Stimulated activated CD8-positive, alpha-beta memory T cell treated with anti-CD3 and anti-CD28 coated beads, Interleukin-7, amount 100 ng/mL, for 48 hours (primary cell): ENCODE measurements around the gene DIS3L2.
"Not testable (repeated sequence)": the region's sequence is repeated elsewhere in the genome, so short reads cannot be mapped to it uniquely, and the experiment has no call there.

Experiments
- DNase-seq, 2 donors: peaks; one replicate each; pipeline ENCODE4 v3.0.0-alpha.2; 2020; ENCODE audit warnings: low read depth in 1 of 2; ENCODE audit errors: extremely low read depth in 1 of 2

The DIS3L2 gene

DNA sequence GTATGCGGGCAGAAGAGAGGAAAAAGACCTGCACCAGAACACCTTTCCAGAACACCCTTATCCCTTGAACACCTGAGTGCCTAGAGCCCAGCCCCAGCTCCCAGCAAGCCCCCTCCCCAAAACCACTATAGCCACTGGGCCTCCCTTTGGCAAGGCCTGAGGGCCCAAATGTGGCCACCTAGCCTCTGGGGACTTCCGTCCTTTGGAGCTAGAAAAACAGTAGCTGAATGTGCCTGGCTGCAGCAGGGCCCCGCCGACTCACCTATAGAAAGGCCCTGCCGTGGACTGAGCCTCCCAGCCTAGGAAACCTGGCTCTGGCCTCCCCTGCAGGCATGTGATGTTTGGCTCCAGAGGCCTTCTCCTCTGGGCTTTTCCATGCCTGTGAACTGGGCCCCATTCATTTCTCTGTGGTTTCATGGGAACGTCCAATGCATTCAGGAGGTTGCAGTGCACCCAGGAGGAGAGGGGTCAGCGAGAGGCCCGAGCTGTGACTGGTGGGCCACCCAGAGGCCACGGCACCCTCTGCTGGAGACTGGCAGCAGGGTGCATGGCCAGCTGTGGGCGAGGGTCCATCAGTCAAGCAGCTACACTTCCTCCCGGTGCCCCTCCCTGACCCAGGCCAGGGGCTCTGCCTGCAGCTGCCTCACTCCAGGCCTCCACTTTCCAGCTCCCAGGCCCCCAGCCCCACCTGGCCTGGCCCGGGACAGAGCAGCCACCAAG lies 401.7 kb downstream of the DIS3L2 start:
- DNase-seq = not testable (repeated sequence)

DNA sequence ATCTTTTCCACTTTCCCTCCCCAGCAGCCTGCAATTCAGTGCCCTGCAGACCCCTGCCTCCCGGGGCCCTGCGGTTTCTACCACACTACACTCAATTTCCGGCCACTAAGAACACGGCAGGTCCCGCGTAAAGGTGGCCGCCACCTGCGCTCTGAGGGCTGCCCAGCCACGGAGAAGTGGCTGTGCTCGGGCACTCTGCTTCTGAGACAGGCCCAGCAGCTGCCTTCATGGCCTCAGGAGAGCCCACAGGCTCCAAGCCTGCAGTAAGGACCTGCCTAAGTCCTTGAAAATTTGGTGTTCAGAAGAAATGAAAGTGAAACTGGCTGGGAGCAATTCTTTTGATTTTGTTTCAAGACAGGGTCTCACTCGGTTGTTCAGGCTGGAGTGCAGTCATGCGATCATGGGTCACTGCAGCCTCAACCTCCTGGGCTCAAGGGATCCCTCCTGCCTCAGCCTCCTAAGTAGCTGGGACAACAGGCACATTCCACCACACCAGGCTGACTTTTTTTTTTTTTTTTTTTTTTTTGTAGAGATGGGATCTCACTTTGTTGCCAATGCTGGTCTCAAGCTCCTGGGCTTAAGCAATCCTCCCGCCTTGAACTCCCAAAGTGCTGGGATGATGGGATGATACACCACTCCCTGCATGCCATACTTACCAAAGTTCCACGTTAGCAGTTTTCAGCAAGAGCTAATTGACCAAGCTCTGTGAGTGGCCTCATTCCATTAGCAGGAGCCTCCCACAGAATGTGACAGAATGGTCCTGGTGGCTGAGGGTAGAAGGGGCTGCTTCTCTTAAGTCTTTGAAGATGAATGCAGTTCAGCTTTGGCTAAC lies 402.5 kb downstream of the DIS3L2 start:
- DNase-seq = no peak

DNA sequence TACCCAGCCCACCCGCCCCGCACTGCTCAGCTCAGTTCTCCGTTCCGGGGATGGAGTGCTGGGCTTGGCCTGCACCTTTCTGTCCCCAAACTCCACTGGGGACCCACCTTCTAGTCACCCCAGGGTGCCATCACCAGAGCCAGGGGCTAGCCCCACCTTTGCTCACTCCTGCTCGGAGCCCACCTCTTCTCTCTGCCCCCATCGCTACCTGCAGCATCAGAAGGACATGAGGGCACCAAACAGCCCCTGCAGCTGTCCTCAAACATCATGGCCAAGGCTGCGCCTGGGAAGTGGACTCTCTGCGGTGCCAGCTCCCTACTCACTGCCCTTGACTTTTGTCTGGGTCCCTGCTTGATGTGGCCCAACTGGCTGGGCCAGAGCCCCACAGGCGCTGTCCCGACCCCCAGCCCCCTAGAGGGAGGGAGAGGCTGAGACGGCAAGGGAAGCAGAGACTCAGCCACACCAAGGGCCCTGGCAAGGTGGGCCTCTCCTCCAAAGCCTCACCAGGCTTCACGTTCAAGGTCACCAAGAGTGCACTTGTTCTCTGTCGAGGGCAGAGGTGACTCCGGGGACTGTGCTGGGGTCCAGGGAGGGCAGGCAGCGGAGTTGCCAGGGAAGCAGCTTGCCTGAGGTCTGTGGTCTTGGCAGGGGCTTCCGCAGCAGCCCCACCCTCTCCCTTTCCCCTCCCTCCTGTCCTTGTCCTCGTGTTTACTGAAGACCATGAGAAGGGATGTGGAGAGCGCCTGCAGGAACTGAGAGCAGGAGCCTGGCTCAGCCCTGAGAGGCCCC lies 403.5 kb downstream of the DIS3L2 start:
- not testable (repeated sequence) for DNase-seq

DNA sequence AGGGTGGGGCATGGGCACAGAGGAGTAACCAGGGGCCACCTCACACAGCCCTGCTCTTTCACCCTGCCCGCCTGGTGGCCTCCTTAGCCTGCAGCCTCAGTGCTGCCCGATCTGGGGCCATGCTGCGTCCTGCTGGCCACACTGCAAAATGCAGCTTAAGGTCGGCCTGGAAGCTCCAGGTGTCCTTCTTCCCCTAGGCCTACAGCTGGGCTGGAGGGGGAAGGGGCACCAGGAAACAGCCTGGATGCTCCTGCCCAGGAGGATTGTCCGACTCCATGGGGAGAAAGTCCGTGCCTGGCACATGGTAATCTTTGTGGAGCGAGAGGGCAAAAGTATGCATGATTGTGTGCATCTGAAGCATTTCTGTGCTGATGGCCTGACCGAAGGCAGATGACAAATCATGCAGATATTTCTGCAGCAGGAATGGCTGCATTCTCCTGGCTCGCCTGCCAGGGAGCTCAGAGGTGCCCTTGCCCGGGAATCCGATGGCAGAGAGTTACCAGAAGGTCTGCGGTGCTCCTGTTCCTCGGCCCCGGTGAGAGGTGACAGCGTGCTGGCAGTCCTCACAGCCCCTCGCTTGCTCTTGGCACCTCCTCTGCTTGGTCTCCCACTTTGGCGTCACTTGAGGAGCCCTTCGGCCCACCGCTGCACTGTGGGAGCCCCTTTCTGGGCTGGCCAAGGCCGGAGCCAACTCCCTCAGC lies 404.3 kb downstream of the DIS3L2 start:
- no peak for DNase-seq

DNA sequence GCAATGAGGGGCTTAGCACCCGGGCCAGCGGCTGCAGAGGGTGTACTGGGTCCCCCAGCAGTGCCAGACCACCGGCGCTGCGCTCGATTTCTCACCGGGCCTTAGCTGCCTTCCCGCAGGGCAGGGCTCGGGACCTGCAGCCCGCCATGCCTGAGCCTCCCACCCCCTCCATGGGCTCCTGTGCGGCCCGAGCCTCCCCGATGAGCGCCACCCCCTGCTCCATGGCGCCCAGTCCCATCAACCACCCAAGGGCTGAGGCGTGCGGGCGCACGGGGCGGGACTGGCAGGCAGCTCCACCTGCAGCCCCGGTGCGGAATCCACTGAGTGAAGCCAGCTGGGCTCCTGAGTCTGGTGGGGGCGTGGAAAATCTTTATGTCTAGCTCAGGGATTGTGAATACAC lies 404.9 kb downstream of the DIS3L2 start:
- not testable (repeated sequence) for DNase-seq

DNA sequence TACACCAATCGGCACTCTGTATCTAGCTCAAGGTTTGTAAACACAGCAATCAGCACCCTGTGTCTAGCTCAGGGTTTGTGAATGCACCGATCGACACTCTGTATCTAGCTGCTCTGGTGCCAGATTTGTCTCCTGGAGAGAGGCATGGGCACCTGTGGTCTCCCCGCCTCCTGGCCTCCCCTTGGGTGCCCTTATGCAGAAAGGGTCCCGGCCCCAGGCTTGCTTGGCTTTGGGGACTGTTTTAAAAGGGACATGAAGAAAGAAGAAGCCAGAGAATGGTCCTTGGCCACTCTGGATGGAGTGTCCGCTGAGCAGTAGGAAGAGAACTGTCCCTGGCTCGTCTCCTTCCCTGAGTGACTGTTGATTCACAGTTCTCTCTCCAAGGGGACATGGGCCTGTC lies 405.5 kb downstream of the DIS3L2 start:
- DNase-seq = no peak

DNA sequence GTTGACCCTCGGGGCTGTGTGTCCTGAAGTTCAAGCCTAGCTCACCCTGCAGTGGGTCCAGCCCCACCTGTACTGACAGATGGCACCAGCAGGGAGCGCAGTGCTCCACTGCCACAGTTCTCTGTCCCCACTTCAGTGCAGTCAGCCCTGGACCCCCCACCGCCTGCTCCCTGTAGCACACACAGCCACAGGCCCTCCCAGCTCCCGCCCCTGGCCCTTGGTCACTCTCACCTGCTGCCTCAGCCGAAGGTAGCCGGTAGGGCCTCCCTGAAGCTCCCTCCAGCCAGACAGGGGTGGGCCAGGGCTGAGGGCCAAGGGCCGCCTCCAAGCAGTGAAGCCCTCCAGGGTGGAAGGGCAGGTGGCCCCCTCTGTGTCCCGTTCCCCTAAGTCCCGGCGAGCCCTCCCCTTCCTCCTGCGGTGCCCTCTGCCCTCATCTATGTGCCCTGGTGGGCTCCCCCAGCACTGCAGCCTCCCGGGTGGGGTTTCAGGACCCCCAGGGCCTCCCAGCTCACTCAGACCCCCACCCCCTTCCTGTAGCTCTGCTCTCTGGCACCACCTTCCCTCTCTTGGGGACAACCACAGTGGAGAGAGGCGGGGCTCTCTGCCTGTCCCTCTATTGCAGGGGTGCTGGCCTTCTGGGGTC lies 406.2 kb downstream of the DIS3L2 start:
- DNase-seq = no peak

DNA sequence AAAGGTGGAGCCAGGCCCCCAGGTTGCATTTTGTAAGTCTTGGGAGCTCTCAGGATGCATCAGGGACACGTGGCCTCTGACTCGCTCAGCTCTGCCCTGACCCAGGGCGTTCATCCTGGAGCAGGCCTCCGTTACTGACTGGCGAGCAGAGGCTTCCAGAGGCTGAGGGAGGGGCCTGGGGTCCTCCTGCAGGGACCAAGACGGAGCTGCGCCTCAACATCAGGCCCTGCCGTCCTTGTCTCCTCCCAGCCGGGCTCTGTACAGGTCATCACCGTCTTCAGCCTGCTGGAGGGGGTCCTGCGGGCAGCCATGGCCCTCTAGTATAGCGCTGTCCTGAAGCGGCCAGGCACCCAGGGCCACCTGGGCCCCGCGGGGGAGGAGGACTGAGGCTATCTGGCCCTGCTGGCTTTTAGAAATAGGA lies 406.8 kb downstream of the DIS3L2 start:
- no peak for DNase-seq

DNA sequence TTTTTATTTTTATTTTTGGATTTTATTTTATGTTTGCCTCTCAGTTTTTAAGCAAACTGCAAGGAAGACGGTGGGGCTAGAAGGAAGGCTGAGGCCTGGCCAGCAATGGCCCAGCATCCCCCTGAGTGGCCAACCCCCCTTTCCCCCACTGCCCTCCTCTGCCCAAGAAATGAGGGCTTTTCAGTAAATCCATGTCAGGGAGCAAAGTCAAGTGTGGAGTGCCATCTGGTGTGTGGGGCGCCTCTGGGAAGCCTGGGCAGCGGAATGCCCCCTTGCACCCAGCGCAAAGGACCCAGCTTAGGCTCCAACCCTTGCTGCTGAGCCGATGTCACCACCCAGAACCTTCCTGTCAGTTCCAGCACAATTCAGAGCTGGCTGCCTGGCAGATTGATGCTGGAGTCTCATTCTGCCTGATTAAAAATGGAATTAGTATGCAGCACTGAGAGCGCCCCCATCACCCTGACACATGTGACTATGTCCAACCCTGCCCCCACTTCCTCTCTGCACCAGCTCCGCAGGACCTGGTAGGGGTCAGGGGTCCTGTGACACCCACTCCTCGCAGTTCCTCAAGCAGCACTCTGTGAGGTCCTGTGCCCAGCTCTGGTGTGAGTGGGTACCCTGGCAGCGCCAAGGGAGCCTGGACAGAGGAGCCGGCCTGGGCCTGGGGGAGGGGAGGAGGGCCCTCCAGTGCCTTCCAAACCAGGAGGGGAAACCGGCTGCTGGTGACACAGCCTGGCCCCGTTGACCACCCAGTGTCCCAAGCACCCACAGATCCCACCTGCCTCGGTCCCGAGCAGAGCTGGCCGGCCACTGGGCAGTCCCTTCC lies 407.8 kb downstream of the DIS3L2 start:
- DNase-seq = no peak

DNA sequence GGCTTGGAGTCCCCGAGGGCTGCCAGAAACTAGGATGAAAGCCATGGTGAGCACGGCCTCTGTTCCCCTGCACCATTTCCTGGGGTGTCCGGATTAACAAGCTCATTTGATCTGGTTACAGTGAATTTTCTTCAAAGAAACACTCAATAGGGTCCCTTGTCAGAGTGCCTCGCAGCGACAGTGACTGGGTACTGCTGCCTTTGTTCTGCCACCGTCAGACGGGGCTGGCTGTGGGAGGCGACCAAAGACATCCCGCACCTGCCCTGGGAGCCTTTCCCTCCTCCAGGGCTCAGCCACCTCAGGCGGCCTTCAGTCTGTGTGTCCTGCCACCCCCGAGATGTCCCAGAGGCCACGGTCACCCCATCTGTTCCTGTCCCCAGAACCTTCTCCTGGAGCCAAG lies 408.5 kb downstream of the DIS3L2 start:
- not testable (repeated sequence) for DNase-seq

DNA sequence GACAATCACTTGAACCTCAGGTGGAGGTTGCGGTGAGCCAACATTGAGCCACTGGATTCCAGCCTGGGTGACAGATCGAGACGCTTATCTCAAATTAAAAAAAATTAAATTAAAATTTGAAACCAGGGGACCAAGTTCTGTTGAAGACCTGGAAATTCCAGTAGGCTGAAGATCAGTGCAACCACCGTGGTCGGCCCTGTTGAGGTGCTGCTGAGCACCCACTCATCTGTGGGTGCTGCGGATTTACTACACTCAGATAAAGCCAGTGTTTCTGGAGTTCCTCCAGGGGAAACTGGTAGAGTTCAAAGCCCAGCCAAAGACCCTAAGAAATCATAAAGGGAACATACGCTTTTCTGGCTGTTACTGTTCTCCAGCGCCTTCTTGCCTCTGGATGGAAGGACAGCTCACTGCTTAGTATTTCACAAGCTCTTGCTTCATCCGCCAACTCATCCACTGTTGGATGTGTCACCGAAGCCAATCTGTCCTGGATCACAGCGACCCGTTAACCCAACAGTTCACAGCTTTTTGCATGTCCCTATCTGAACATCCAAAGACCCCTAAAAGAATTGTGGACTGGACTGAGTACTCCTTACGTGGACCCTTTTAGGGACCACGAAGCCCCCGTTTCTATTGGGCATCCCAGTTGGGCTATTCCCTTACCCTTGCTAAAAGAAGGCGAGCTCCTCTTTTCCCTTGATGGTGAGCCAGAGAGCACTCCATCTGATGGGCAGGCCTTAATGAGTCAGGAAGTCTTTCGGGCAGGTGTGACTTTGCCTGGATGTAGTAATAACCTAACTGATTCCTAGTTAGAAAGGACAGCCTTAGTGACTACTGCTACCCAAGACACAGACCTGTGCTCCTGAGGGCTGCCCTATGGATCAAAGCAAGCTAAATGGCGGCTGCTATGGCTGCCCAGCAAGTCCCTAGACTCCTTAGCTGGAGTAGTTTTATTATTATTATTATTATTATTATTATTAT lies 411.0 kb downstream of the DIS3L2 start:
- no peak for DNase-seq

DNA sequence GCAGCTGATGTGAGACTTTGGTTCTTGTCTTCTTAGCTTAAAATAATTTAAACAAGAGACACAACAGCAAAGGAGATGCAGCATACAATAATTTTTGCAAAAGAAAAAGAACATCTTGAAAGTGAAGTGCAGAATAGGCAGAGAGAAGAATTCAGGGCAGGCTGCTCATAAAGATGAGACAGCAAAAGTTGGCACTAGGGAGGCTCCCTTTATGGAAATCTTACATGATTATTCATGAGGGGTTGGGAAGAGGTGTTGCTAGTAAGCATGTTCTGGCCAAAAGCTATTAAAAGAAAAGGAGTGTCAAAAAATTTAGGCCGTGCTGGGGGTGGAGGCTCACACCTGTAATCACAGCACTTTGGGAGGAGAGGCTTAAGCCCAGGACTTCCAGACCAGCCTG lies 412.8 kb downstream of the DIS3L2 start:
- DNase-seq = no peak

DNA sequence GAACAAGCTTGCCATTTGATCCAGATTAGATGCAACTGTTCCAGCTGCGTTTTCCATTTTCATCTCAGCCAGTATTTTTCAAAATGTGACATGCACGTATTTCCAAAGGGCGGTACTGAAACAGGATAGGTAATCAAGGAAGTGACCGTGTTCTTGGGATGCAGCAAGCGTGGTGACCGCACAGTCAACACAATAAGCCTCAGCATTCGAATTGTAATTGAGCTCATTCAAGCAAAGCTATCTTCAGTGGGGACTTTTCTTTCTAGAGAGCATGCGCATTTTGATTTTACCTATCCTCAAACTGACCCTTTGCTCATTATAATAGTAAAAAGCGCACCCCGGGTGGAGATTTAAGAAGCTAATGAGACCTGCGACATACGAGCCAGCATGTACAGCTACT lies 413.7 kb downstream of the DIS3L2 start:
- no peak for DNase-seq

DNA sequence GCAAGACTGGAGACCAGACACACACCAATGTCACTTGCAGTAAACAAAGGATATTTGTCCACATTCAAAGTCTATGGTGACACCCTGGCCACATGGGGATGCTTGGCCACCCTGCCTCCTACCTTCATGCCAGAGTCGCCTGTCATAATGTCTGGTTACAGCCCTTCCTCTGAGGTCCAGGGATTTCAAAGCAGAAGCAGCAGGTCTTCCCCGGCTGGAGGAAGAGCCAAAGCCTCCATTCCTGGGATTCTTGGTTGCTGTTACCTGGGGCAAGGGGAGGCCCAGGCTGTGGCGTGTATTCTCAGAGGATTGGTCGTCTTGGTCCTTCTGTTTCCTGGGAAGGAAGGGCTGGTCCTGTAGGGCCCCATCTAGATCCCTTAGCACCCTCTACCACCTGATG lies 414.7 kb downstream of the DIS3L2 start:
- DNase-seq = no peak

DNA sequence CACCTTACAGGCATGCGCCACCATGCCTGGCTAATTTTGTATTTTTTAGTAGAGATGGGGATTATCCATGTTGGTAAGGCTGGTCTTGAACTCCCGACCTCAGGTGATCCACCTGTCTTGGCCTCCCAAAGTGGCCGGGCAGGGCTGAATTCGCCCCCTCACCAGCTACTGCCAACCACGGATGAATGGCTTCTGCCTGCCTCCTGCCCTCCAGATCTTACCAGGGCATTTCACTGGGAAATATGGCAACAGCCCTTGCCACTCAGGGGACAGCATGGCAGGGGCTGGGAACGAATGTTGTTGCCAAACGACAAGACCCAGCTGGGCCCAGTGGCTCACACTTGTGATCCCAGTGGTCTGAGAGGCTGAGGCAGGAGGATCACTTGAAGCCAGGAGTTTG lies 415.2 kb downstream of the DIS3L2 start:
- no peak for DNase-seq

DNA sequence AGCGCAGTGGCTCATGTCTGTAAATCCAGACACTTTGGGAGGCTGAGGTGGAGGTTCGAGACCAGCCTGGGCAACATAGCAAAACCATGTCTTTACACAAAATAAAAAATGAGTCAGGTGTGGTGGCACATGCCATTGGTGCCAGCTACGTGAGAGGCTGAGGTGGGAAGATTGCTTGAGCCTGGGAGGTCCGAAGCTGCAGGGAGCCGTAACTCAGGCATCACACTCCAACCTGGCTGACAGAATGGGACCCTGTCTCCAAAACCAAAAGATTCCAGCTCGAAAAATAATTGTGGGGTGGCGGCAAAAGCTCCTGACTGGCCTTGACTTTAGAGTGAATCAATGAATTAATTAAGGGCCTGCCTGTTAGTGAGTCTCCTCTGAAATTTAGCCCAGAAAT lies 415.8 kb downstream of the DIS3L2 start:
- no peak for DNase-seq

DNA sequence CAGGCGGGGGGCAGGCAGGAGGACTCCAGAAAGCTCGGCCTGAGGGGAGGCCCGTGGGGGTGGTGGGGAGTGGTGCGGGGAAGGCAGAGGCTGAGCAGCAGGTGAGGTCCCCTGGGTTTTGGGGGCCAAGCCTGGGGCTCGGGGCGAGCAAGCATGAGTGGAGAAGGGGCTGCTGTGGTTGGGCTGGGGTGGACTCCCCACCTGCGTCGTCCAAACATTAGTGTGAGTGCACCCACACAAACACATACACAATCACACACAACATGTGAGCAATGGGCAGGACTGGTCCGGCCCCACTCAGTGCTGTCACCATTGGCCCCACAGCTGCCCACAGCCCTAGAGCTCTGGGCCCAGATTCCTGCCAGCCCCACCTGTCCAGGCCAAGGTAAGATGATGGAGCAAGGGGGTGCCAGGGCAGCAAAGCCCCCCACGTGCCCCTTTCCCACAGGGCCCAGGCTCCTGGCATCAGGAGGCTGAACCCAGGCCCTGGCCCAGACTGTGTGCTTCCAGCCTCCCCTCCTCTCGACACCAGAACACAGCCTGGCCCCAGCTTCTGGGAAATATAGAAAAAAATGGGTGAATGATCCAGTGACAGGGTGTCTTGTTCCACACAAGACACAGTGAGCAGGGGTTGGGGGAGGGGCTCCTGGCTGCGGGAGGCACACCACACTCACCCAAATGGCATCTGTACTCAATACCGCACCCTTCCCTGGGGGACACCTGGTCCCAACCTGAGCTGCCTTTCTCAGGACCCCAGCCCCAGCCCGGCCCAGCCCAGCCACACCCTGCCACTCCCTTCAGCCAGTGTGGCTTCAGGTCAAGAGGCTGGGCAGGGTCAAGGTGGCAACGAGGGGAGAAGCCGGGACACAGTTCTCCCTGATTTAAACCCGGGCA lies 416.6 kb downstream of the DIS3L2 start:
- no peak for DNase-seq
